ENCODE results near the gene WNT16. TPM values are rescaled to one million over a fixed set of nuclear protein-coding genes. Genes with fewer than 3 reads are reported as not detected.

WNT16 gene
- total RNA-seq, 1 donor from 2014 or later: not detected

- H3F3A ChIP-seq (ENCODE audit: low read depth): no peaks in the 10 kb centered on the region
- no peak overlapping the region for H3K4me3 Mint-ChIP-seq
- no peak overlapping the region for H3K4me3 ChIP-seq
- no peaks in the 10 kb centered on the region for H3K36me3 ChIP-seq
- no peaks in the 10 kb centered on the region for H3K36me3 Mint-ChIP-seq
- no peaks in the 10 kb centered on the region for H3K9me3 Mint-ChIP-seq
- peaks cover 6% of the 10 kb centered on the region for H3K27me3 Mint-ChIP-seq (ENCODE audit: insufficient read depth, low read depth)
- no peak for DNase-seq (ENCODE audit: low spot score)
- no peak for TF ChIP-seq CTCF (IDR thresholded peaks at IDR 0.05)
- TF ChIP-seq EZH2 (IDR thresholded peaks at IDR 0.05): no peak
- no peak for TF ChIP-seq EZH2phosphoT487 (IDR thresholded peaks at IDR 0.05)
- H3K9ac ChIP-seq: no peak overlapping the region
- H3K27ac Mint-ChIP-seq: no peak overlapping the region
- no peaks in the 10 kb centered on the region for H3K4me1 Mint-ChIP-seq
- no peaks in the 10 kb centered on the region for H3K9me3 ChIP-seq (ENCODE audit: low read depth)
- H3K4me2 ChIP-seq: no peak overlapping the region
- H4K20me1 ChIP-seq (ENCODE audit: low read depth): no peaks in the 10 kb centered on the region
- H3K27ac ChIP-seq: no peak overlapping the region
- no peak overlapping the region for H2AFZ ChIP-seq (replicated peaks)
- H3K79me2 ChIP-seq (ENCODE audit: low read depth): no peaks in the 10 kb centered on the region
- H3K27me3 ChIP-seq: peaks cover 19% of the 10 kb centered on the region
- H3K4me1 ChIP-seq: no peaks in the 10 kb centered on the region
These were observed 7.8 kb downstream of the WNT16 start for GRCh38 chr7:121336579-121336978.

- no peaks in the 10 kb centered on the region for H3K9me3 Mint-ChIP-seq
- H3K27ac Mint-ChIP-seq: no peak overlapping the region
- no peaks in the 10 kb centered on the region for H3K9me3 ChIP-seq (ENCODE audit: low read depth)
These were observed 8.6 kb downstream of the WNT16 start for GRCh38 chr7:121337398-121337797.

GRCh38 chr7:121339082-121339481, 10.3 kb downstream of the WNT16 start:
- Histone ChIP-seq H3K4me3 (no peak overlapping the region), H3K36me3 (no peaks in the 10 kb centered on the region)
- H3K27ac Mint-ChIP-seq: no peak overlapping the region

More at GRCh38 chr7:121337398-121337797, 8.6 kb downstream of the WNT16 start:
- Histone ChIP-seq H3K9ac (no peak overlapping the region), H3K27ac (no peak overlapping the region), H2AFZ (replicated peaks) (no peak overlapping the region), H3F3A (ENCODE audit: low read depth) (no peaks in the 10 kb centered on the region), H3K4me2 (no peak overlapping the region), H3K4me3 (no peak overlapping the region), H3K27me3 (peaks cover 11% of the 10 kb centered on the region), H3K79me2 (ENCODE audit: low read depth) (no peaks in the 10 kb centered on the region), H4K20me1 (ENCODE audit: low read depth) (no peaks in the 10 kb centered on the region), H3K4me1 (no peaks in the 10 kb centered on the region), H3K36me3 (no peaks in the 10 kb centered on the region)
- H3K36me3 Mint-ChIP-seq: peaks cover 4% of the 10 kb centered on the region
- H3K4me1 Mint-ChIP-seq: no peaks in the 10 kb centered on the region
- peaks cover 5% of the 10 kb centered on the region for H3K27me3 Mint-ChIP-seq (ENCODE audit: insufficient read depth, low read depth)
- no peak for TF ChIP-seq EZH2 (IDR thresholded peaks at IDR 0.05)
- TF ChIP-seq EZH2phosphoT487 (IDR thresholded peaks at IDR 0.05): no peak
- peak; percentile 11 for TF ChIP-seq CTCF (IDR thresholded peaks at IDR 0.05)
- H3K4me3 Mint-ChIP-seq: no peak overlapping the region
- DNase-seq (ENCODE audit: low spot score): no peak

More at GRCh38 chr7:121339082-121339481, 10.3 kb downstream of the WNT16 start:
- H3K27me3 Mint-ChIP-seq (ENCODE audit: insufficient read depth, low read depth): peaks cover 5% of the 10 kb centered on the region
- H3K4me3 Mint-ChIP-seq: no peak overlapping the region
- Histone ChIP-seq H3K27me3 (no peaks in the 10 kb centered on the region), H3K4me2 (no peak overlapping the region), H3K79me2 (ENCODE audit: low read depth) (no peaks in the 10 kb centered on the region), H3K9me3 (ENCODE audit: low read depth) (no peaks in the 10 kb centered on the region), H3K27ac (no peak overlapping the region), H3F3A (ENCODE audit: low read depth) (no peaks in the 10 kb centered on the region), H3K9ac (no peak overlapping the region), H3K4me1 (no peaks in the 10 kb centered on the region), H2AFZ (replicated peaks) (no peak overlapping the region), H4K20me1 (ENCODE audit: low read depth) (no peaks in the 10 kb centered on the region)
- no peaks in the 10 kb centered on the region for H3K4me1 Mint-ChIP-seq
- DNase-seq (ENCODE audit: low spot score): no peak
- no peaks in the 10 kb centered on the region for H3K9me3 Mint-ChIP-seq
- H3K36me3 Mint-ChIP-seq: peaks cover 4% of the 10 kb centered on the region
- TF ChIP-seq EZH2phosphoT487 (IDR thresholded peaks at IDR 0.05) (no peak), EZH2 (IDR thresholded peaks at IDR 0.05) (no peak), CTCF (IDR thresholded peaks at IDR 0.05) (no peak)

Measured in neural progenitor cell (in vitro differentiated cells).